Keratinocyte (primary cell): ENCODE measurements around the gene NSMCE3. TPM values are rescaled to one million over a fixed set of nuclear protein-coding genes. Genes with fewer than 3 reads are reported as not detected.

Experiments used
- DNase-seq: peaks from one replicate; pipeline ENCODE4 v3.0.0-alpha.2; 2011; ENCODE audit warnings: low read depth, missing footprints, low spot score
- FAIRE-seq: peaks from 2 replicates; lab custom pipeline; 2011; peaks lifted over from hg19 to GRCh38; lab: Jason Lieb, UNC
- H2AFZ ChIP-seq: 2 replicates; pipeline ENCODE4 v1.6.0; 2012; ENCODE audit warnings: low read length, control low read depth, inconsistent platforms; ENCODE audit not compliant: control insufficient read depth
- H3K27ac ChIP-seq: 2 replicates; pipeline ENCODE4 v1.5.1; 2011; ENCODE audit warnings: low read length; ENCODE audit not compliant: control insufficient read depth, insufficient read depth
- H3K27me3 ChIP-seq: 3 replicates; pipeline ENCODE4 v1.6.0; 2011; ENCODE audit warnings: low read length; ENCODE audit not compliant: control insufficient read depth, insufficient read depth; ENCODE audit errors: extremely low read depth
- H3K36me3 ChIP-seq, 2 experiments: 2 replicates in 1 of 2; 3 replicates in 1 of 2; pipeline ENCODE4 v1.5.1; 2011; ENCODE audit warnings: low read length in 2 of 2, mild to moderate bottlenecking in 1 of 2; ENCODE audit not compliant: control insufficient read depth in 2 of 2, insufficient read depth in 2 of 2; ENCODE audit errors: extremely low read depth in 1 of 2
- H3K4me1 ChIP-seq: 3 replicates; pipeline ENCODE4 v1.5.1; 2011; ENCODE audit warnings: low read length; ENCODE audit not compliant: control insufficient read depth, insufficient read depth; ENCODE audit errors: extremely low read depth
- H3K4me2 ChIP-seq: 3 replicates; pipeline ENCODE4 v1.6.0; 2011; ENCODE audit warnings: low read depth, low read length; ENCODE audit not compliant: control insufficient read depth, insufficient read depth; ENCODE audit errors: extremely low read depth
- H3K4me3 ChIP-seq, 3 experiments: fragments of 200-600 bp in 1 of 3; sonication (generic) in 1 of 3; 2 replicates in 2 of 3; 3 replicates in 1 of 3; pipeline ENCODE4 v1.5.1; 2011 to 2016; ENCODE audit warnings: low read length in 3 of 3, mild to moderate bottlenecking in 3 of 3, control low read depth in 2 of 3, inconsistent platforms in 1 of 3, low read depth in 1 of 3, mixed read lengths in 1 of 3, mixed run types in 1 of 3, moderate library complexity in 1 of 3; ENCODE audit not compliant: control insufficient read depth in 2 of 3, insufficient read depth in 2 of 3; ENCODE audit errors: extremely low read depth in 1 of 3
- H3K79me2 ChIP-seq: 2 replicates; pipeline ENCODE4 v1.6.0; 2012; ENCODE audit warnings: low read length; ENCODE audit not compliant: control insufficient read depth, insufficient read depth
- H3K9ac ChIP-seq: 3 replicates; pipeline ENCODE4 v1.6.0; 2011; ENCODE audit warnings: low read length; ENCODE audit not compliant: control insufficient read depth, insufficient read depth; ENCODE audit errors: extremely low read depth
- H3K9me1 ChIP-seq: 3 replicates; pipeline ENCODE4 v1.6.0; 2011; ENCODE audit warnings: low read length; ENCODE audit not compliant: control insufficient read depth, insufficient read depth; ENCODE audit errors: extremely low read depth
- H3K9me3 ChIP-seq: 2 replicates; pipeline ENCODE4 v1.5.1; 2012; ENCODE audit warnings: low read depth, low read length; ENCODE audit not compliant: control insufficient read depth
- H4K20me1 ChIP-seq: 3 replicates; pipeline ENCODE4 v1.6.0; 2011; ENCODE audit warnings: low read length; ENCODE audit not compliant: control insufficient read depth, insufficient read depth; ENCODE audit errors: extremely low read depth
- CTCF ChIP-seq, 3 experiments: IDR thresholded peaks in 1 of 3; conservative IDR thresholded peaks in 1 of 3; optimal IDR thresholded peaks in 1 of 3; 2 replicates in 2 of 3; 3 replicates in 1 of 3; pipeline versions ENCODE3 to v1.5.1; 2011; ENCODE audit warnings: low read length in 3 of 3, mild to moderate bottlenecking in 3 of 3, moderate library complexity in 2 of 3, control low read depth in 1 of 3, inconsistent platforms in 1 of 3; ENCODE audit not compliant: insufficient read depth in 2 of 3; ENCODE audit errors: extremely low read depth in 1 of 3
- EZH2 ChIP-seq: IDR thresholded peaks from one replicate; pipeline ENCODE4 v1.6.1; 2012; ENCODE audit warnings: inconsistent platforms, mild to moderate bottlenecking, low read length, moderate library complexity
- dilution Hi-C: fragments of 300-500 bp; cut with MboI; formaldehyde crosslinking; loops from one replicate; pipeline ENCODE4 v1.7.0; 2020; ENCODE audit warnings: low sequenced_read_pairs; ENCODE audit not compliant: extremely low pct_ligation_motif_present
- polyA plus RNA-seq, 5 experiments: library from polyadenylated mRNA; depleted of rRNA in 3 of 5; stranded (reverse) in 3 of 5; stranded (forward) in 1 of 5; unstranded in 1 of 5; fragments of >200 nt; gene quantifications; 1 replicate in 1 of 5; 2 replicates in 3 of 5; 3 replicates in 1 of 5; pipeline versions ENCODE4 v1.2.1 to v1.2.3, GENCODE V29; 2011 to 2012; ENCODE audit warnings: missing spikeins in 2 of 5, low read depth in 1 of 5, low replicate concordance in 1 of 5

The NSMCE3 gene
- polyA plus RNA-seq, 1 donor (not counting 4 experiments of a cell fraction or from before 2014, with no cell fraction given): 8.4 TPM

- DNase-seq (no peak), FAIRE-seq (no peak)
- no peak overlapping the region for H3K4me3 ChIP-seq
- H3K4me1 ChIP-seq: no peaks in the 10 kb centered on the region
- H3K27me3 ChIP-seq: no peaks in the 10 kb centered on the region
- H3K9me1 ChIP-seq: no peaks in the 10 kb centered on the region
- no peak overlapping the region for H3K4me2 ChIP-seq
- no peak overlapping the region for H3K27ac ChIP-seq
- H3K36me3 ChIP-seq: no peaks in the 10 kb centered on the region
- TF ChIP-seq CTCF (optimal IDR thresholded peaks at IDR 0.05 in 1 of 3, IDR thresholded peaks at IDR 0.05 in 1 of 3, conservative IDR thresholded peaks at IDR 0.05 in 1 of 3; ENCODE audit: extremely low read depth in 1 of 3, insufficient read depth in 2 of 3, low read length in 3 of 3): no peak
- no peak for TF ChIP-seq EZH2
- no peaks in the 10 kb centered on the region for H3K9me3 ChIP-seq
- H2AFZ ChIP-seq: no peak overlapping the region
- H3K9ac ChIP-seq: no peak overlapping the region
- H3K79me2 ChIP-seq: no peaks in the 10 kb centered on the region
- no peaks in the 10 kb centered on the region for H4K20me1 ChIP-seq
- dilution Hi-C loops: no loop called here
Measured at GRCh38 chr15:29291067-29291845, 21.6 kb upstream of the NSMCE3 start.

GRCh38 chr15:29289173-29289572, 19.6 kb upstream of the NSMCE3 start:
- Histone ChIP-seq H3K4me3 (no peak overlapping the region), H3K9me1 (no peaks in the 10 kb centered on the region), H2AFZ (no peak overlapping the region), H3K4me1 (no peaks in the 10 kb centered on the region), H3K27ac (no peak overlapping the region), H3K9me3 (no peaks in the 10 kb centered on the region), H3K9ac (no peak overlapping the region), H4K20me1 (no peaks in the 10 kb centered on the region), H3K79me2 (no peaks in the 10 kb centered on the region), H3K36me3 (no peaks in the 10 kb centered on the region), H3K4me2 (no peak overlapping the region), H3K27me3 (no peaks in the 10 kb centered on the region)
- FAIRE-seq (peak; percentile 43), DNase-seq (no peak)
- dilution Hi-C loops: no loop called here
- no peak for TF ChIP-seq EZH2
- no peak for TF ChIP-seq CTCF (optimal IDR thresholded peaks at IDR 0.05 in 1 of 3, IDR thresholded peaks at IDR 0.05 in 1 of 3, conservative IDR thresholded peaks at IDR 0.05 in 1 of 3; ENCODE audit: extremely low read depth in 1 of 3, insufficient read depth in 2 of 3, low read length in 3 of 3)
